Epithelial cell of proximal tubule (primary cell): ENCODE measurements around the gene SUCNR1. TPM values are rescaled to one million over a fixed set of nuclear protein-coding genes. Genes with fewer than 3 reads are reported as not detected.

Source experiments
- DNase-seq: peaks from one replicate; pipeline ENCODE4 v3.0.0-alpha.2; 2011; ENCODE audit warnings: low read depth
- H3K4me3 ChIP-seq: 2 replicates; pipeline ENCODE4 v1.5.1; 2011; ENCODE audit warnings: low read depth, mild to moderate bottlenecking, low read length
- CTCF ChIP-seq: conservative IDR thresholded peaks from 2 replicates; pipeline ENCODE4 v1.5.1; 2012; ENCODE audit warnings: low read depth, mild to moderate bottlenecking, low read length
- total RNA-seq: library from RNA; depleted of rRNA; stranded (reverse); fragments of >200 nt; gene quantifications from 2 replicates; pipeline ENCODE4 v1.2.3, GENCODE V29; 2015

SUCNR1 gene
- total RNA-seq, 1 donor from 2014 or later: 0.81 TPM

- no peak for DNase-seq
- no peak overlapping the region for H3K4me3 ChIP-seq
- no peak for TF ChIP-seq CTCF
Measured at GRCh38 chr3:151916781-151917180, 43.3 kb downstream of the SUCNR1 start.

DNA sequence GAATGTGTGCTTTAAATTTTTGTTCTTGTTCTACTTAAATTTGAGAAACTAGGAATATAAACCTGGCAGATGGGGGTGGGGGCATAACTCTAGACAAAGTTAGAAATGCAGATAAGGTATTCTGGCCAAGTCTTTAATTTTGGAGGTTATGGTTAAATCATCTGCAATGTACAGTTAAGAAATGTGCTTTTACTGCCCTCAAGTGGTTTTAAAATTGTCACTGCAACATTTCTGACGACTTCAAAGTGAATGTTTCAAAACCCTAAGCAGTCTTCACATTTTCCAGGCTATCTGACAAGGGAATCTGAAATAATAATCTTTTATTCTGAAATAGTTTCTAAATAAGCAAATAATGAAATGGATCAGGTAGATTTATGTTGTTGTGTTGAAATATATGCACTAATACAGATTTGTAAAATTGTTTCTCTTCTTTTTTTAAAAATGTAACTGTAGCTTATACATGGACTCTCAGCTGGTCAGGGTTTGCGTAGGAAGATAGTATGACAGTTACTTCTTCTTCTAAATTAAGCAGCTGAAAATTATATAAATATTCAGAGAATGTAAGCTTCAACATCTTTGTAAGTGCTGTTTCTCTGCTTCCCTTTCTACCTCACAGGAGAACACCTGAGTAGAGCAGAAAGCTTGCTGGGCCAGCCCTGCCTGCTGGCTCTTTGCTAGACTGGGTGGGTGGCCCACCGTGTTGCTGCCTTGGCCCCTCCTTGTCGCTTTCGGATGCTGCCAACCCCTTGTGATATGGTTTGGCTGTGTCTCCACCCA lies 45.0 kb downstream of the SUCNR1 start:
- no peak overlapping the region for H3K4me3 ChIP-seq
- TF ChIP-seq CTCF: peak; percentile 68
- DNase-seq: no peak

- no peak for DNase-seq
- no peak for TF ChIP-seq CTCF
- no peak overlapping the region for H3K4me3 ChIP-seq
Measured at GRCh38 chr3:151919030-151919328, 45.5 kb downstream of the SUCNR1 start.

- H3K4me3 ChIP-seq: no peak overlapping the region
- DNase-seq: no peak
- no peak for TF ChIP-seq CTCF
Measured at GRCh38 chr3:151919446-151919845, 46.0 kb downstream of the SUCNR1 start.

- DNase-seq: no peak
- H3K4me3 ChIP-seq: no peak overlapping the region
- TF ChIP-seq CTCF: no peak
Measured at GRCh38 chr3:151923901-151924300, 50.5 kb downstream of the SUCNR1 start.

- H3K4me3 ChIP-seq: no peak overlapping the region
- no peak for DNase-seq
- TF ChIP-seq CTCF: no peak
Measured at GRCh38 chr3:151924753-151925152, 51.3 kb downstream of the SUCNR1 start.

DNA sequence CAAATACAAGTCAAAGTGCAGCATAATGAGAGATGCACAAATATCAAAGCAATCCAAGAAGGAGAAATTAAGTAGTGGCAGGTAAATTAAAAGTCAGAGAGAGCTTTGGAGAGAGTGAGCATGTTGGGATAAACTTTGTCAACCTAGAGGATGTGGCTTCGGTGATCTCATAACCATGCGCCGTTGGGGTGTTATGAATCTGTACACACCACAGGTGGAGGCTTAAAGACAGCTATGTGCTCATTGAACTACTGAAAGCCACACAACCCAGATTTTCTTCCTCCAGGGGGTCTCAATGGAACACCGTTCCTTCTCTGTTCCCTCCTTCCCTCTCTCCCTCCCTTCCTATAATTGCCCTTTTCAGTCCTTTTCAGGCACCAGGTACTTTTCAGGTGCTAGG lies 52.0 kb downstream of the SUCNR1 start:
- no peak overlapping the region for H3K4me3 ChIP-seq
- TF ChIP-seq CTCF: no peak
- no peak for DNase-seq
